Measurements from ENCODE around the gene APOF. TPM values are rescaled to one million over a fixed set of nuclear protein-coding genes. Genes with fewer than 3 reads are reported as not detected.

The APOF gene
- total RNA-seq, 4 donors from 2014 or later: 0.27 TPM; not detected in 3

DNA sequence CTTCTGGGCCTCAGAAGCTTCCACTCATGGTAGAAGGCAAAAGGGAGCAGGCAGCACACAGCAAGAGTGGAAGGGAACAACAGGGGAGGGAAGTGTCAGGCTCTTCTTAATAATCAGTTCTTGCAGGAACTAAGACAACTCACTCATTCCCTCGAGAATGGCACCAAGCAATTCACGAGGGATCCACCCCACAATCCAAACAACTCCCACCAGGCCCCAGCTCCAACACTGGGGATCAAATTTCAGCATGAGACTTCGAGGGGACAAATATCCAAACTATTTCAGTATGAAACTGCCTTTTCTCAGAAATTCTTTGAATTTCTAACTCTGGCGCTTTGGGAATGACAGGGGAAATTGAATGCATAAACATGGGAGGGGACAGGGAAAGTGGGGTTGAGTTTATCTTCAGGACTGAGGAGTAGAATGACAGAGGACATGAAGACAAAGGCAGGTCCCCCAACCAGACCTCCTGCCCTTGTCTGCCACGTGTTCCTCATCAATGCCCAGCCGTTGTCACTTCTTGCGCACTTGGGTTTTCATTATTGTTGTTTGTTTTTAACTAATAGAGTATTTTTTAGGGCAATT, 24.6 kb upstream of the APOF start:
- no peaks in the 10 kb centered on the region for H3K27me3 ChIP-seq
- no peak overlapping the region for H3K4me3 ChIP-seq
- DNase-seq (no peak), ATAC-seq (no peak)
- in situ Hi-C loops (cut with MboI; ENCODE audit: low sequenced_read_pairs in 4 of 4) (no loop called here), intact Hi-C loops (cut with DNase I; ENCODE audit: low total_unique reads) (no loop called here)
- TF ChIP-seq, protein P1, sequence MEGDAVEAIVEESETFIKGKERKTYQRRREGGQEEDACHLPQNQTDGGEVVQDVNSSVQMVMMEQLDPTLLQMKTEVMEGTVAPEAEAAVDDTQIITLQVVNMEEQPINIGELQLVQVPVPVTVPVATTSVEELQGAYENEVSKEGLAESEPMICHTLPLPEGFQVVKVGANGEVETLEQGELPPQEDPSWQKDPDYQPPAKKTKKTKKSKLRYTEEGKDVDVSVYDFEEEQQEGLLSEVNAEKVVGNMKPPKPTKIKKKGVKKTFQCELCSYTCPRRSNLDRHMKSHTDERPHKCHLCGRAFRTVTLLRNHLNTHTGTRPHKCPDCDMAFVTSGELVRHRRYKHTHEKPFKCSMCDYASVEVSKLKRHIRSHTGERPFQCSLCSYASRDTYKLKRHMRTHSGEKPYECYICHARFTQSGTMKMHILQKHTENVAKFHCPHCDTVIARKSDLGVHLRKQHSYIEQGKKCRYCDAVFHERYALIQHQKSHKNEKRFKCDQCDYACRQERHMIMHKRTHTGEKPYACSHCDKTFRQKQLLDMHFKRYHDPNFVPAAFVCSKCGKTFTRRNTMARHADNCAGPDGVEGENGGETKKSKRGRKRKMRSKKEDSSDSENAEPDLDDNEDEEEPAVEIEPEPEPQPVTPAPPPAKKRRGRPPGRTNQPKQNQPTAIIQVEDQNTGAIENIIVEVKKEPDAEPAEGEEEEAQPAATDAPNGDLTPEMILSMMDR (IDR thresholded peaks at IDR 0.05 in 4 of 5, conservative IDR thresholded peaks at IDR 0.05 in 1 of 5): no peak
- TF ChIP-seq POLR2A (IDR thresholded peaks at IDR 0.05): no peak
- no peaks in the 10 kb centered on the region for H3K36me3 ChIP-seq
- no peaks in the 10 kb centered on the region for H3K9me3 ChIP-seq
- H3K4me1 ChIP-seq: no peaks in the 10 kb centered on the region
- H3K27ac ChIP-seq: no peak overlapping the region

DNA sequence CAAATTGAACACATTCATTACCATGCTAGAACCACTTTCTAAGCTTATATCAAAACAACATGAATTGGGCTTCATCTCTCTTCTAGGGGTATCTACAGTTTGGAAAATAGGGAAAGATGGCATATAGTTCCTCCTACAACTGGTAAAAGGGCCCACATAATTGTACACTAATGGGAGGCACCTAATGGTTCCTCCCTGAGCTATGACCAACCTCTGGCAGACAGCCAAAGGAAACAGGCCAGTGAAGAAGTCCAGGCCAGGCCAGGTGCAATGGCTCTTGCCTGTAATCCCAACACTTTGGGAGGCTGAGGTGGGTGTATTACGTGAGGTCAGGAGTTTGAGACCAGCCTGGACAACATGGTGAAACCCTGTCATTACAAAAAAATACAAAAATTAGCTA, 23.2 kb upstream of the APOF start:
- ATAC-seq (no peak), DNase-seq (no peak)
- Histone ChIP-seq H3K27ac (no peak overlapping the region), H3K36me3 (no peaks in the 10 kb centered on the region), H3K27me3 (no peaks in the 10 kb centered on the region), H3K9me3 (no peaks in the 10 kb centered on the region), H3K4me3 (no peak overlapping the region), H3K4me1 (no peaks in the 10 kb centered on the region)
- no peak for TF ChIP-seq POLR2A (IDR thresholded peaks at IDR 0.05)
- TF ChIP-seq, protein P1 (IDR thresholded peaks at IDR 0.05 in 4 of 5, conservative IDR thresholded peaks at IDR 0.05 in 1 of 5): no peak
- intact Hi-C loops (cut with DNase I; ENCODE audit: low total_unique reads) (no loop called here), in situ Hi-C loops (cut with MboI; ENCODE audit: low sequenced_read_pairs in 4 of 4) (no loop called here)

DNA sequence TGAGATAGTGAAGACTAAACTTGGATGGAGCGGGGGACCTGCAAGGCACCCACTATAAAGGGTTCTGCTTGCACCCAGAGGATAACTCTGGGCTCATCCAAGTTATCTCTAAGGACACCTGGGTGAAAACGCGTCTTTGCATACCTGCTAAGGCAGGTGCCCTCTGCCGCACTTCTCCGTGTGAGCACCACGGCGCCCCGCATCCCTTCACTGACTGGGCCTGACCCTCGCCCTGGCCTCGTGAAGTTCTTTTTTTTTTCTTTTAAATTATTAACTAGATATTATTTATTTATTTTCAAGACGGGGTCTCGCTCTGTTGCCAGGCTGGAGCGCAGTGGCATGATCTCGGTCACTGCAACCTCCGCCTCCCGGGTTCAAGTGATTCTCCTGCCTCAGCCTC, 20.0 kb upstream of the APOF start:
- TF ChIP-seq POLR2A (IDR thresholded peaks at IDR 0.05): no peak
- TF ChIP-seq, protein P1 (IDR thresholded peaks at IDR 0.05 in 4 of 5, conservative IDR thresholded peaks at IDR 0.05 in 1 of 5): no peak
- H3K4me3 ChIP-seq: no peak overlapping the region
- H3K27ac ChIP-seq: no peak overlapping the region
- no peaks in the 10 kb centered on the region for H3K27me3 ChIP-seq
- intact Hi-C loops (cut with DNase I; ENCODE audit: low total_unique reads) (no loop called here), in situ Hi-C loops (cut with MboI; ENCODE audit: low sequenced_read_pairs in 4 of 4) (no loop called here)
- DNase-seq (no peak), ATAC-seq (no peak)
- H3K4me1 ChIP-seq: no peaks in the 10 kb centered on the region
- no peaks in the 10 kb centered on the region for H3K36me3 ChIP-seq
- H3K9me3 ChIP-seq: no peaks in the 10 kb centered on the region

DNA sequence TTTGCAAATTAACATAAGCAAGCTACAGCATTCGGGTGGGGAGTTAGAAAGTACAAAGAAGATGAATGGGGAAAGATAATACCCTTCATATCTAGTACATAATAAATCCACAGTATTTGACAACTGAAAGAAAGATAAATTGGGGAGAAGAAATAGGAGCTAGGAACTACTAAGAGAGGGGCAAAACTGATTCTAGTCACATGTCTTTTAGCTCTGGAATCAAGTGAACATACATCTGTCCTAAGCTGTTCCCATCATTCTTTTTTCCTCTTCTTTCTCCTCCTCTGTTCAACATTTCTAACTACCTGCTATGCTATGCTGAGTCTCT, 15.3 kb upstream of the APOF start:
- no peaks in the 10 kb centered on the region for H3K4me1 ChIP-seq
- TF ChIP-seq, protein P1 (IDR thresholded peaks at IDR 0.05 in 4 of 5, conservative IDR thresholded peaks at IDR 0.05 in 1 of 5): no peak
- no peak for TF ChIP-seq POLR2A (IDR thresholded peaks at IDR 0.05)
- H3K4me3 ChIP-seq: no peak overlapping the region
- H3K27ac ChIP-seq: no peak overlapping the region
- intact Hi-C loops (cut with DNase I; ENCODE audit: low total_unique reads) (no loop called here), in situ Hi-C loops (cut with MboI; ENCODE audit: low sequenced_read_pairs in 4 of 4) (no loop called here)
- DNase-seq (no peak), ATAC-seq (no peak)
- no peaks in the 10 kb centered on the region for H3K36me3 ChIP-seq
- H3K9me3 ChIP-seq: no peaks in the 10 kb centered on the region
- no peaks in the 10 kb centered on the region for H3K27me3 ChIP-seq

Measured in gastrocnemius medialis (tissue), 4 donors.